Activated CD8-positive, alpha-beta memory T cell treated with anti-CD3 and anti-CD28 coated beads for 24 hours (primary cell): ENCODE data around the gene SIPA1.
A peak's percentile ranks its signal among the peaks of the same experiment; 100 is the strongest.
"Not testable (repeated sequence)": the region's sequence is repeated elsewhere in the genome, so short reads cannot be mapped to it uniquely, and the experiment has no call there.

Source experiments
- DNase-seq: peaks from one replicate; pipeline ENCODE4 v3.0.0-alpha.2; 2020

Gene SIPA1

GRCh38 chr11:65662799-65663638, 25.1 kb downstream of the SIPA1 start, which contains the start of gene RELA:
Gene RELA, minus strand, starts transcription at chr11:65662916. Its CDS starts 84 bp downstream, at chr11:65662832.
- DNase-seq, result peak; percentile 93

GRCh38 chr11:65663639-65664200, 25.8 kb downstream of the SIPA1 start:
- peak; percentile 68 for DNase-seq

- DNase-seq, result no peak
These were observed 34.4 kb downstream of the SIPA1 start for GRCh38 chr11:65672180-65672860.

GRCh38 chr11:65672982-65673381, 35.1 kb downstream of the SIPA1 start:
- DNase-seq, result no peak

GRCh38 chr11:65680192-65680743, 42.4 kb downstream of the SIPA1 start:
- DNase-seq, result no peak

- DNase-seq, result not testable (repeated sequence)
These were observed 45.6 kb downstream of the SIPA1 start for GRCh38 chr11:65683480-65683879.

- DNase-seq, result no peak
These were observed 48.1 kb downstream of the SIPA1 start for GRCh38 chr11:65685981-65686380.

GRCh38 chr11:65691847-65692246, 53.9 kb downstream of the SIPA1 start:
- not testable (repeated sequence) for DNase-seq

GRCh38 chr11:65692367-65692766, 54.5 kb downstream of the SIPA1 start:
- DNase-seq, result no peak

- no peak for DNase-seq
These were observed 57.7 kb downstream of the SIPA1 start for GRCh38 chr11:65695459-65696241.

GRCh38 chr11:65696802-65697552, 59.1 kb downstream of the SIPA1 start:
- DNase-seq, result no peak

- no peak for DNase-seq
These were observed 60.3 kb downstream of the SIPA1 start for GRCh38 chr11:65698205-65698604.

GRCh38 chr11:65699306-65699705, 61.4 kb downstream of the SIPA1 start:
- DNase-seq, result no peak

GRCh38 chr11:65700399-65700798, 62.5 kb downstream of the SIPA1 start:
- DNase-seq, result no peak
